Right forelimb (tissue), 1 donor: Measurements from ENCODE around the gene RAPGEF6.
"Not testable (repeated sequence)": the region's sequence is repeated elsewhere in the genome, so short reads cannot be mapped to it uniquely, and the experiment has no call there.

Source experiments
- DNase-seq: peaks from one replicate; pipeline ENCODE4 v3.0.0-alpha.2; 2018

Gene RAPGEF6

DNA sequence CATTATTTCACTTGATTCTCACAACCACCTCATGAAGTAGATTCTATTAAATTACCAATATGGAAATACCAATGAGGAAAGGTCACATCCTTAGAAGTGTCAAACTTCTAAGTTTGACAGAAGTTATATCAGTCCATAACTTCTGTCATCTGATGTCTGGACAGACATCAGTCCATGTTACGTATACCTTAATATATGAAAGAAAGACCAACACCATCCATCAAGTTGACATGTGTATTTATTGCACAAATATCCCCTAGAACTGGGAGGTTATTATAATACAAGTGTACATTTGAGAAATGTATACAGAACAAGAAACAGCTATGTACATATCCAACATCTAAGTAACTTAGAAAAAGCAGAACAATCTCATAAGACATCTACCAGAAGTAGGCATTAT is 6.5 kb upstream of the RAPGEF6 start:
- DNase-seq = no peak

DNA sequence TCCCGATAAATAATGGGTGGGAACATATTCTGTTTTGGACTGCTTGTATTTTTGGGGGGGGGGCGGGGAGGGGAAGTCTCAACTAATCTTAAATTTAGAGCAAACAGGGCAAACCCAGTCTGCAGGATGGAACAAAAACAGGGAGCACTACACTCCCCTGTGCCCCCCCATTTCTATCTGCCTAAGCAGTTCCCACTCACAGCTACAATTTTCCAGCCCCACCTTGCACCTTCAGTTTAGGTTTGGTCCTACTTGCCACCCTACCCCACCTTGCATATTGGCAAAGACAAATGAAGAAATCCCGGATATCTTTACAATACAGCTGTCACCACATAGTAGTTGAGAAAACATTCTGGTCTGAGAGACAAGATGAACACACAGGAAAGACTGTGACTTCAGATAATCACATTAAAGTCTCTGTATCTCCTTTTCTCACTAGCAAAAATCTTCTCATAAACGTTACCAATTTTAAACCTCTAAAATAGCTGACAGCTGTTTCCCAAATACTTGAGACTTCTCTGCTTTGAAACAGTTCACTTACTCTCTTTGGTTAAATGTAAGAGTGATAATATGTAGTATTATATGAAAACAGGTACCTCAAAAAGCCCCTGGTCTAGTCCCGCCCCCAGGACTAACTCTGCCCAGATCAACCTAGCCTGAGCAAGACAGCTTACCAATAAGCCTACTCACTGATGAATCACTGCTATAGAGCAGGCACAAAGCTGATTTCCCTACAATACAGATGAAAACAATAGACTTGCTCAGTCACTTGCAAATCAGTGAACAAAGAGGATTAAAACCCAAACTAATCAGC is 5.2 kb upstream of the RAPGEF6 start:
- DNase-seq = no peak

DNA sequence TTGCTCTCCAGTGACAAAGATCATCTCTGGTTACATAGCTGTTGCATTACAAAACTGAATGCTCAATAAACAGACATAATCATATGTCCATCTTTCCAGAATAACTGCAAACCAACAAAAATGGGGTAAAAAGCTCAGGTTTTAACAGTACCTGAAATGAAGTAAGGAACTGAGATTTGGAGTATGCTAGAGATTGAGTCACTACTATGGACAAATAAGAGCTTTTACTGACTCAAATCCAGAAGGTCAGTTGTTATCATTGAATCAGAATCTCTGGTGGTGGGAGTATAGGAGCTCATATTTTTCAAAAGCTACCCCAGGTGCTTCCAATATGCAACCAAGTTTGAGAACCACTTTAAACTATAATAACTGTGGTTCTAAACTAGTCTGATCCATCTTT is 4.1 kb upstream of the RAPGEF6 start:
- DNase-seq = no peak

DNA sequence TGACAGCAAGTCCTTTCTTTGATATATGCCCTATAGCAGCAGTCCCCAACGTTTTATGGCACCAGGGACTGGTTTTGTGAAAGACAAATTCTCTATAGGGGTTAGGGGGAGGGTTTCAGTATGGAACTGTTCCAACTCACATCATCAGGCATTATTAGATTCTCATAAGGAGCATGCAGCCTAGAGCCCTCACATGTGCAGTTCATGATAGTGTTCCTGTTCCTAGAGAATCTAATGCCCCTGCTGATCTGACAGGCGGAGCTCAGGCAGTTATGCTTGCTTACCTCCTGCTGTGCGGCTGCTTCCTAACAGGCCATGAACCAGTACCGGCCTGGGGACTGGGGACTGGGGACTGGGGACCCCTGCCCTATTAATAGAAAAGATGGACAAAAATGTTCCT is 2.7 kb upstream of the RAPGEF6 start:
- DNase-seq = no peak

DNA sequence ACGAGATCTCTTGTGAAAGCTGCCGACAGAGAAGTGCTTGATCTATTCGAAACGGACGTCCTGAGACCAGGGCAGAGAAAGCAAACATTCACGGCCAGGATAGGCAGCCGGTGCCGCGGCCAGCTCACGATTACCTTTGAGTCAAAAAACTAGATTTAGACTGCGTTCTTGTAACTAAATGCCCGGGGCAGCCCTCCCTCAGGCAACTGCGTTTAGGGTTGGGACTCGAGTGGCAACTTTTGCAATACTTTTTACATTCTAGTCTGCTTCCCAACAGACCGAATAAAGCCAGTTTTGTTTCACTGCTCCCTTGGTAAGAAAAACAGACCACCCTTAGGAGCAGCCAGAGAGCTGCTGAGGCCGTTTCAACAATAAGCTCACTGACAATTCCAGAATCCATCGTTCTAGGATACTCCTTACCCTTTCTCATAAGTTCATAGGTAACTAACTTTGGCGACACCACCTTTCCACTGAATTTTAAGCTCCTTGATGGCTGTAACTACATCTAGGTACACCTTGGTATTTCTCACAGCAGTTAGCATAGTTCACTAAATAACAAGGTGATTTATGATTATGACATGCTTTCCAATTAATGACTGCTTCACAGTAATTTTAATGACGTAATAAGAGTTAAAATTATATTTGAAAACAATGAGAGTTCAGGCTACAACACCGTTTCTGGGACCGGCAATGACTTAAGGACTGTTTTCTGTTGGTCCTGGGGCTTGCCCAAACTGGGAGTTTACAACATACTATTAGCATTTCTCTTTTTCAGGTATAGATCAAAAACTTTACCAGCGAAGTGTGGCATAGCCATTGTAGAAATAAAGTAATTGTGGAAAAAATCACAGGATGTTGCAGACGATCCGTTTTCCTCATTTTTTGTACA is 899 bp upstream of the RAPGEF6 start:
- DNase-seq = no peak

DNA sequence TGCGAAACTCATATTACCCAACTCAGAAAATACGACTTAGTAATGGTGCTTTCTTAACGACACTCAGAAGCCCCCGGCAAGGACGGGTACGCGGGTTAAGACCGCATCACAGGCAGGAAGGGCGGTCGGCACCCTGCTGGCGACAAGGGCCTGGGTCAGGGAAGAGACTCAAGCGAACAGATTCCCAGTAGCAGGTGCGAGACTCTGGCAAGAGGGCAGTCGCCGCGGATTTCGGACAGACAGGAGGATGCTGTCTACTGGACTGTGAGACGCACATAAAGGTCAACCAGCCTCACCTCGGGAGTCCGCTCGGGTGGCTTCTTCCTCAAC is 398 bp downstream of the RAPGEF6 start:
- no peak for DNase-seq

DNA sequence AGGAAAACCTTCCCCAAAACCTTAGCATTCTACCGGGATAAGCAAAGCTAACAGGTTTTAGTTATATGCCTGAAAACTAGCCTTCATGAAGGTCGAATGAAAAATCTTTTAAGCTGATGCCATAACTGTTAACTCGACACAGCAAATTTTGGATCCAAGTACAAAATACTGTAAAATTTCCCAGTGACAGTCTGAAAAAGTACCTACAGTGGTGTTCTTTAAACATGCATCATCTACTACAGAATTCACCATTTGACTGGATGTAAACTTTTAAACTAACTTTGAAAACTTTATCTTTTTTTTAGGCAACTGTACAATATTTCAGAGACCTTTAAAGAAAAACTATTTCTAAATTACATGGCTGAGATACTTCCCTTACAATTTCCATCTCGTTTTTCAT is 791 bp downstream of the RAPGEF6 start:
- DNase-seq = no peak

DNA sequence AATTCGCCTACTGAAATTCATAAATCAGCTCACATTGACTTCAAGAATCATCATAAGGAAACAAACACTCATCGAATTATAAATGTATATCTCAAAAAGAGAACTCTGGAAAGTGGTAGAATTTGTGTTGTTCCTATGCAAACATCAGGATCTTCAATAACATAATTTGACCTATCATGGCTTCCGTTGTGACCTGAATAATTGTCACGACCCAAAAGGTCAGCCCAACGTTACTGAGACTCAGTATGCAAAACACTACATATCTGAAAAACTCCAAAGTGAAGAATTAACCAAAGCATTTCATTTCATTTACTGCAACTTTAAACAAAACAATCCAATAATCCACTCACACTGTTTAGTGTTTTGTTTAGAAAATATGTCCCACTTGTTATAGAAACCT is 1.2 kb downstream of the RAPGEF6 start:
- DNase-seq = no peak

DNA sequence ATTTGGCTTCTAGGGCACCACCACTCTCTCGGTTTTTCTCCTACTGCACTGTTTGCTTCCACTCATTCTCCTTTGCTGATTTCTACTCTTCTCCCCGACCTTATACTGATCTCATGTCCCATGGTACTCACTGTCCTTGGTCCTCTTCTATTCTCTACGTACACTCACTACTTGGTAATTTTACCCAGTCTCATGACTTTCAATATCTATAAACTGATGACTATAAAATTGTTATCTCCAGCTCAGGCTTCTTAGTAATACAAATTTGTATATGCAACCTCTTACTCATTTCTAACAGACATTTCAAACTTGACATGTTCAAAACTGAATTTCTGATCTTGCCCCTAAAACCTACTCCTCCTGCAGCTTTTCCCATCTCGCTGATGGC is 4.1 kb downstream of the RAPGEF6 start:
- DNase-seq = no peak

DNA sequence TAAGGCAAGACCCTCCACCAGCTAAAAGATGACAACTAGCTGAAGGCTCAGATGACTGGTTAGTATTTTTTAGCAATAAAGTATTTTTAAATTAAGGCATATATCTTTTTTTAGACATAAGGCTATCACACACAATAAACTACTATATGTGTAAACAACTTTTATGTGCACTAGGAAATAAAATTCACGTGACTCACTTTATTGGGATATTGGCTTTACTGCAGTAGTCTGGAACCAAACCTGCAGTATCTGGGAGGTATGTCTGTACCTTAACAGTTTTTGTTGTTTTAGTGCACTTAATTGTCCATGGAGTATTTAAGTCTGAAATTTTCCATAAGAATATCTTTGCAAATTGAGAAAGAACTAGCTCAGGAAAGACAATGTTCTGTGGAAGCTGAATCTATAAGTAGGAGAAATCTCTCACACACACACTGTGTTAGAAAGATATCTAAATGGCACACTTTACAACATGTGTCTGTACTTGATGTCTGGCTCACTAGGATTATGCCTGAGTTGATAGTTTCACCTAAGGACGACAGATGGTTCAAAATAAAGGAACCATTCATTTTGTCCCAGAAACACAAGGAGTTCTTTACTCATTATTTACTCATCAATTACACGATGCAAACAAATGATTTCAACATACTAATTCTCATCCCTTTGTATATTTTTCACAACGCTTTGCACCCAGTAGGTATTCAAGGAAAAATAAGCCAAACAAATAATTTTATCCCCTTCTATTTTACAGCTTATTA is 4.6 kb downstream of the RAPGEF6 start:
- no peak for DNase-seq

DNA sequence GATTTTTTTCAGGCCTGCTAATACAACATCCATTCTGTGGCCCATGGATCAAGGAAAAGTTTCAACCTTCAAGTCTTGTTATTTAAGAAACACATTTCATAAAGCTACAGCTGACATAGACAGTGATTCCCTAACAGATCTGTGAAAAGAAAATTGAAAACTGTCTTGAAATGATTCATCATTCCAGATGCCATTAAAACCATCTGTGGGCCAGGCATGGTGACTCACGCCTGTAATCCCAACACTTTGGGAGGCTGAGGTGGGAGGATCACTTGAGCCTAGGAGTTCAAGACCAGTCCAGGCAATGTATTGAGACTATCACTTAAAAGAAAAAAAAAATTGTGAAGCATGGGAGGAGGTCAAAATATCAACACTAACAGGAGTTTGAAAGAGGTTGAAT is 6.0 kb downstream of the RAPGEF6 start:
- no peak for DNase-seq

DNA sequence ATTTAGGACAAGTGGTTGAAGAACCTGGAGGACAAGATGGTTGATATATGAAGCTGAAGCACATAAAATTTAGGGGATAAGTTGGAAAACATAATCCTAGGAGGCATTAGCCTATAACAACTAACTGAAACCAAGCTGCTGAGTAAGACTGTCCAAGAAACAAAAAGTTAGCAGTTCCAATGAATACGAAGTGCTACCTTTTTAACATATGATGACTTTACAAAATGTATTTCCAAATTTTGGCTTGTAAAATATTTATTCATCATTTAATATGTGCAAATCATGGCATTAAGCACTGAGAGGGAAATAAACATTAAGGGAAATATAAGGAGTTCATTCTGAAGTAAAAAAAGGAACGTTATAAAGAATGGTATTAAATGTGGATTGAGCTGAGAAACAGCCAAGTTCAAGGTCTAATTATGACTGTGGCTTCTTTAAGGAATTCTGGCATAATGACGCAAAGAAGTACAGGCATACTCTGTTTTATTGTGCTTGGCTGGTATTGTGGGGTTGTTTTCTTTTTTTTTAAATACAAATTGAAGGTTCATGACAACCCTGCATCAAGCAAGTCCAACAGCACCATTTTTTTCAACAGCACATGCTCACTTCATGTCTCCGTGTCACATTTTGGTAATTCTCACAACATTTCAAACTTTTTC is 7.7 kb downstream of the RAPGEF6 start:
- no peak for DNase-seq

DNA sequence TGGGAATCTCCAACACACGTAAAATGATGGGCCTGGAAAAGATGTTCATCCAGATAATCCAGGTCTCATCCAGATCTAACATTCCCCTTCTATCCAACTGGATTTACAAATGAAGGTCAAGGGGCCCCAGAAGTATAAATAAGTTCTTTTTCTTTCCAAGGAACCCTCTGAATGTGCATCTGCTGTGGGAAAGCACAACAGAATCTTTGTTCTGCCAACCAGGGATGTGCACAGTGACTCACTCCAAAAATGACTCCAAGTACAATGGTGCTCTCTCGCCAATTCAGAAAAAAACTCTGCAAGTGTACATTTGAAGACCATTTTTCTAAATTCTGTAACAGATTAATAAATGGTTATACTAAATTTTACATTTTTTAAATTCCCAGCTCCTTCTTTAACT is 12.4 kb downstream of the RAPGEF6 start:
- no peak for DNase-seq

DNA sequence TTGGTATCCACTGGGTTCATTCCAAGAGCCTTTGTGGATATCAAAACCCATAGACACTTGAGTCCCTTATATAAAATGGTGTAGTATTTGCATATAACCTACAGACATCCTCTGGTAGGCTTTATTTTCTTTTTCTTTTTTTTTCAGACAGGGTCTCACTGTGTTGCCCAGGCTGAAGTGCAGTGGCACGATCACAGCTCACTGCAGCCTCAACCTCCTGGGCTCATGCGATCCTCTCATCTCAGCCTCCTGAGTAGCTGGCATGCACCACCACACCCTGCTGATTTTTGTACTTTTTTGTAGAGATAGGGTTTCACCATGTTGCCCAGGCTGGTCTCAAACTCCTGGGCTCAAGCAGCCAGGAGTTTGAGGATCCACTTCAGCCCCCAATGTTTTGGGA is 13.9 kb downstream of the RAPGEF6 start:
- DNase-seq = not testable (repeated sequence)

DNA sequence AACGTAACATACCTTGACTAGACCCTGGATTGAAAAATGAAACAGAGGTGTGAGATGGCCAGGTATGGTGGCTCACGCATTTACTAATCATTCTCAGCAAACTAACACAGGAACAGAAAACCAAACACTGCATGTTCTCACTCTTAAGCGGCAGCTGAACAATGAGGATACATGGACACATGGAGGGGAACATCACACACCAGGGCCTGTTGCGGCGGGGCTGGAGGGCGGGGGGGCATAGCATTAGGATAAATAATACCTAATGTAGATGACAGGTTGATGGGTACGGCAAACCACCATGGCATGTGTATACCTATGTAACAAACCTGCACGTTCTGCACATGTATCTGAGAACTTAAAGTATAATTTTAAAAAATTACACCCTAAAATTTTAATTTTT is 15.9 kb downstream of the RAPGEF6 start:
- DNase-seq = no peak

DNA sequence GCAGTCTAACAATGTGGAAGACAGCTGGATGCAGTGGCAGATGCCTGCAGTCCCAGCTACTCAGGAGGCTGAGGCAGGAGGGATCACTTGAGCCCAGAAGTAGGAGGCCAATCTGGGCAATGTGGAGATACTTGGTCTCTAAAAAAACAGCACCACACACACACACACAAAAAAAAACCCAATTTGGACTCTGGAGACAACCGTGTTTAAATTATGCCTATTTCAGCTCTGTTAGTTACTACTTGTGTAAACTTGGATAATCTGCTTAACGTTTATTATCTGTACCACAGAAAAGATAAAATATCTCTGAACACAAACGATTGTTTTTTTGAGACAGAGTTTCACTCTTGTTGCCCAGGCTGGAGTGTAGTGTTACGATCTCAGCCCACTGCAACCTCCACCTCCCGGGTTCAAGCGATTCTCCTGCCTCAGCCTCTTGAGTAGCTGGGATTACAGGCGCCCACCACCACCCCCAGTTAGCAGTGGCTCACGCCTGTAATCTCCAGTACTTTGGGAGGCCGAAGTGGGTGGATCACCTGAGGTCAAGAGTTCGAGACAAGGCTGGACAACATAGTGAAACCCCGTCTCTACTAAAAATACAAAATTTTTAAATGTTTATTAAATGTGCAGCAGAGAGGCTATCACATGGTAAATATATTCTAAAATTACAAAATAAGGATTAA is 17.7 kb downstream of the RAPGEF6 start:
- no peak for DNase-seq

DNA sequence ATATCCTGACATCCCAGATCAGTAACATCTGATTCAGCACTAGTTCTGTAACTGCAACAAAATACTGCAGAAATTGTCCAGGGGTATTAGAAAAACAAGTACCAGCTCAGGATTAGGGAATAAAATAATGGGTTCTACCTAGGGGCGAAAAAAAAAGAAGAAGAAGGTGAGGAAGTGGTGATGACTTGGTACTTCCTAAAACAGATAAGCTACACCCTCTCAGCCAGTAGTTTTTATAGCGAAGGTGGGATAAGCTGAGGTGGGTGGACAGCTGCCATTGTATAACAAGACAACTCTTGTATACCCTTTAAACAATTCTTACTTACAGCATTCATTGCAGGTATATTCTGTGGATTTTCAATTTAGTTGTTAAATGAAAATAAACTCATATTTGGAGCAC is 19.1 kb downstream of the RAPGEF6 start:
- no peak for DNase-seq

DNA sequence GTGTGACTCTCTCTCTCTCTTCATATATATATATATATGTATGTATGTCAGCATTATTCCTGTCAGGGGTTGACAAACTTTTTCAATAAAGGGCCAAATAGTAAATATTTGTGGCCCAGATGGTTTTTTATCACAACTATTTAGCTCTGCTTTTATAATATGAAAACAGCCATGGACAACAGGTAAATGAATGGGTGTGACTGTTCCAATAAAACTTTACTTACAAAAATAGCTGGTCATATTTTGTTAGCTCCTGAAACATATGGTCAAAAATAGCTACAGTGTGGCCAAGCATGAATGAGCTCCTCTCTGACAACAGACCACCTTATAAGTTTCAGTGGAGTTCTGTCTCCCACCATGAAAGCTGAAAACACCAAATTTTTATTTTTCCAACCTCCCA is 21.6 kb downstream of the RAPGEF6 start:
- no peak for DNase-seq

DNA sequence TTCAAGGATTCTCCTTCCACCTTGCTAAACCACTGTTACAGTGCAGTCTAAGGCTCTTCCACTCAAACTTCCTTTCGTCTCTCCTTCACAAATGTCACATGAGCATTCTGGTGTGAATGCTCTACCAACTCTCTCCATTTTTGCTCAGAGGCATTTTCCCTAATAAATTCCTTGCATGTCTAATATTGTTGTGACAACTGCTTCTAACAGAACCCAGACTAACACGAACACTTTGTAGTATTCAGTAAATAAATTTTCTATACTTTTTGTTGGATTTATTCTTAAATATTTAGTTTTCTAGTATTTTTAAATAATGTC is 24.0 kb downstream of the RAPGEF6 start:
- no peak for DNase-seq

DNA sequence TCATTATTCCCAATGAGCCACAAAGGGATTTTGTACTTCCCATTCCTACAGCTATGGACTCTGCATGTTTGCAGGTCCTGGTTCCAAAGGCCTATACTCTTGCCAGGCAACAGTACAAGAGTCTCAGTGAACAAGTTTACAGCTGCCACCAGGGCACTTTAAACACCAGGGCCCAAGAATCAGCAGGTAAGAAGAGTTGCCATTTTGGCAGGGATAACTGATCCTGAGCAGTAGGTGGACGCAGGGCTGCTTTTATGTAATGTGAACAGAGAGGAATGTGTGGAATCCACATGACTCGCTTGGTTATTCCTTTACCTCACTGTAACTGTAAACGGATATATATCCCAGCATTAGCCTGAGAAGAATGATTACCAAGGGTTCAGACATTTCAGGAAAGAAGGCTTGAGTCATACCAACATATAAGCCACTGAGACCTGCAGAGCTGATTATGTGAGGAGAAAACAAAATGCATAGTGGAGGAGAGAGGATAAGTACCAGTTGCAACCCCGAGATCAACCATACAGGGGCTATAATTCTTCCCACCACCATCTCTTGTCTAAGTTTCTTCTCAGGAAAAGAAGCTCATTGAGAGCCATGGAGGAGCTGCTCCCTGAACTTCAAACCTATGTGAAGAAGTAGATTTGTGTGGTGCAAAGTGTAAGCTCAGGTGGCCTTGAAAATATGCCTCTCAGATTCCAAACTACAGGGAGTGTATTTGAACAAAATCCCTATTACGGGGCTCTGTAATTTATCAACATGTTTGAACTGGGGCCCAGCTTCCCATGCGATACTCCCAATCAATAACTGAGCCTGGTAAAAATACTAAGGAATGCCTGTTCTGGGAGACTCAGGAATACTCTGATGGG is 24.6 kb downstream of the RAPGEF6 start:
- no peak for DNase-seq

DNA sequence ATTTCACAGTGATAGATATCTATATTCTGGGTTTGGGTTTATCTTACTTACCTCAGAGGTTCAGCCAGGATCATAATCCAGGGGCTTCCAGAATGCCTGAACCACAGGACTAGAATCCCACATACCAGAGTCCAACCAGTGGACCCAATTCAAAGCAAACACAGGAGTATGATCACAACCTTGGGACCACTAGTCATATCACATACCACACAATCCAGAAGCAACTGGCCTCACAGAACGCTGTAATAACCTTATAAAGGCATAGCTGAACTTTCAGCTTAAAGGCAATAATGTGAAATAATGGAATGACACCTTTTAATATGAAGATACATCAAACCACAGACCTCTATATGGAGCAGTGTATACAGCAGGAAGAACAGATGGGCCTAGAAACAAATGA is 25.3 kb downstream of the RAPGEF6 start:
- no peak for DNase-seq

DNA sequence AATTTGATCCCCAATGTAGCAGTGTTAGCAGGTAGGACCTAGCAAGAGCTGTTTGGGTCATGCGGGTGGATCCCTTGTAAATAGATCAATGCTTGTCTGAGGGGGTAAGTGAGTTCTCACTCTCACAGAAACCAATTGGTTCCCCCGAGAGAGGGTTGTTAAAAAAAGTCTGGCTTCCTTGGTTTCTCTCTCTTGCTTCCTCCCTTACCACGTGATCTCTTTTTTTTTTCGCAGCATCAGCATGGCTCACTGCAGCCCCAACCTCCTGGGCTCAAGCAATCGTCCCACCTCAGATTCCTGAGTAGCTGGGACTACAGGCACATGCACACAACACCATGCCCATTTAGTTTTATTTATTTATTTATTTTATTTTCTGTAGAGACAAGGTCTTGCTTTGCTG is 26.4 kb downstream of the RAPGEF6 start:
- no peak for DNase-seq
